RWPE2 (cell line): Measurements from ENCODE around the gene ATG4B.

ENCODE experiments used
- ATAC-seq: fragments of 200-7000 bp; cut with Tn5 transposase; 3 replicates; pipeline ENCODE4 v1.9.1; 2021; ENCODE audit warnings: low read depth
- DNase-seq: peaks from one replicate; pipeline ENCODE4 v3.0.0-alpha.2; 2020; ENCODE audit warnings: low spot score
- H3K27ac ChIP-seq: fragments of 450-650 bp; 2 replicates; pipeline ENCODE4 v1.5.1; 2017; ENCODE audit warnings: mild to moderate bottlenecking; ENCODE audit not compliant: poor library complexity, severe bottlenecking
- H3K27me3 ChIP-seq: fragments of 250-450 bp; sonication (Bioruptor Pico); 2 replicates; pipeline ENCODE4 v1.5.1; 2021; ENCODE audit warnings: mild to moderate bottlenecking, moderate library complexity; ENCODE audit not compliant: insufficient read depth, poor library complexity, severe bottlenecking
- H3K36me3 ChIP-seq: fragments of 250-450 bp; sonication (Bioruptor Pico); 2 replicates; pipeline ENCODE4 v1.5.1; 2020; ENCODE audit warnings: low read depth, mild to moderate bottlenecking, moderate library complexity
- H3K4me1 ChIP-seq: fragments of 250-450 bp; sonication (Bioruptor Pico); 2 replicates; pipeline ENCODE4 v1.5.1; 2021; ENCODE audit warnings: mild to moderate bottlenecking, moderate library complexity; ENCODE audit not compliant: insufficient read depth, poor library complexity, severe bottlenecking
- H3K4me3 ChIP-seq: fragments of 250-450 bp; sonication (Bioruptor Pico); 2 replicates; pipeline ENCODE4 v1.5.1; 2021; ENCODE audit warnings: mild to moderate bottlenecking, moderate library complexity; ENCODE audit not compliant: severe bottlenecking
- H3K9me3 ChIP-seq: fragments of 250-450 bp; sonication (Bioruptor Pico); 2 replicates; pipeline ENCODE4 v1.5.1; 2021; ENCODE audit warnings: mild to moderate bottlenecking, moderate library complexity; ENCODE audit not compliant: severe bottlenecking
- CTCF ChIP-seq: fragments of 450-650 bp; IDR thresholded peaks from one replicate; pipeline ENCODE4 v1.5.1; 2017; ENCODE audit warnings: mild to moderate bottlenecking, moderate library complexity; ENCODE audit not compliant: poor library complexity, severe bottlenecking

Gene ATG4B

GRCh38 chr2:241608881-241609280, 28.6 kb upstream of the ATG4B start:
- no peaks in the 10 kb centered on the region for H3K9me3 ChIP-seq
- no peak overlapping the region for H3K27ac ChIP-seq
- DNase-seq (no peak), ATAC-seq (no peak)
- no peaks in the 10 kb centered on the region for H3K4me1 ChIP-seq
- no peaks in the 10 kb centered on the region for H3K27me3 ChIP-seq
- no peak overlapping the region for H3K4me3 ChIP-seq
- peaks cover 33% of the 10 kb centered on the region for H3K36me3 ChIP-seq
- no peak for TF ChIP-seq CTCF

- Histone ChIP-seq H3K27me3 (no peaks in the 10 kb centered on the region), H3K4me3 (peak overlapping the region; percentile 22), H3K9me3 (no peaks in the 10 kb centered on the region), H3K27ac (peak overlapping the region; percentile 25), H3K4me1 (no peaks in the 10 kb centered on the region), H3K36me3 (peaks cover 21% of the 10 kb centered on the region)
- ATAC-seq (peak; percentile 99), DNase-seq (peak; percentile 83)
- peak; percentile 80 for TF ChIP-seq CTCF
Observed at GRCh38 chr2:241609859-241610793, 27.4 kb upstream of the ATG4B start.

- no peak overlapping the region for H3K4me3 ChIP-seq
- ATAC-seq (no peak), DNase-seq (no peak)
- H3K27me3 ChIP-seq, result no peaks in the 10 kb centered on the region
- no peaks in the 10 kb centered on the region for H3K9me3 ChIP-seq
- peaks cover 11% of the 10 kb centered on the region for H3K36me3 ChIP-seq
- no peaks in the 10 kb centered on the region for H3K4me1 ChIP-seq
- TF ChIP-seq CTCF, result no peak
- H3K27ac ChIP-seq, result peak overlapping the region; percentile 25
Observed at GRCh38 chr2:241611062-241611461, 26.4 kb upstream of the ATG4B start.

- Histone ChIP-seq H3K4me3 (no peak overlapping the region), H3K4me1 (no peaks in the 10 kb centered on the region), H3K9me3 (no peaks in the 10 kb centered on the region), H3K36me3 (peaks cover 7% of the 10 kb centered on the region; the same call in 1 of the 2 replicates), H3K27me3 (no peaks in the 10 kb centered on the region), H3K27ac (no peak overlapping the region)
- TF ChIP-seq CTCF, result no peak
- DNase-seq (no peak), ATAC-seq (no peak)
Observed at GRCh38 chr2:241612156-241613016, 25.1 kb upstream of the ATG4B start.
